HFF-Myc (cell line): Measurements from ENCODE around the gene B3GLCT.

ENCODE experiments used
- DNase-seq: peaks from one replicate; pipeline ENCODE4 v3.0.0-alpha.2; 2011; ENCODE audit warnings: low read depth; ENCODE audit errors: extremely low read depth
- H3K4me3 ChIP-seq: replicated peaks from 2 replicates; pipeline ENCODE4 v1.5.1; 2011; ENCODE audit warnings: low read depth, mild to moderate bottlenecking, control low read depth, low read length
- CTCF ChIP-seq: IDR thresholded peaks from 2 replicates; pipeline ENCODE4 v1.5.1; 2012; ENCODE audit warnings: mild to moderate bottlenecking, low read depth, low read length, control low read depth; ENCODE audit errors: missing control alignments

B3GLCT gene

DNA sequence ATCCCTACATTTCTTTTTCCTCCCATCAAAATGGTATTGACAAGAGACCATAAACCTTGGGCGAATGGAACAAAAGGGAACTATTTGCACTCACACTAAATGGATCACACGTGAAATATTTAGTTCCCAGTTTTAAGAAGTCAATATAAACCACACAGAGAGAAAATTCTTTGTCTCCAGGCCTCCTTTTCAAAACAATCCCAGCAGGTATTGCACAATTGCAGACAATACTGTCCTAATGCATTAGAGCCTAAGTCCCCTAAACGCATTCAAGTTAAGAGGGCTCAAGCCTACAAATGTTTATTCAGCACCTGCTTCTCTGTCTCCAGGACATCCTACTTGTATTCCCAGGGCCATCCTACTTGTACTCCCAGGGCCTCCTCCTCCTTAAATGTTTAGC is 1.3 kb upstream of the B3GLCT start:
- no peak for TF ChIP-seq CTCF
- DNase-seq: no peak
- no peak overlapping the region for H3K4me3 ChIP-seq

DNA sequence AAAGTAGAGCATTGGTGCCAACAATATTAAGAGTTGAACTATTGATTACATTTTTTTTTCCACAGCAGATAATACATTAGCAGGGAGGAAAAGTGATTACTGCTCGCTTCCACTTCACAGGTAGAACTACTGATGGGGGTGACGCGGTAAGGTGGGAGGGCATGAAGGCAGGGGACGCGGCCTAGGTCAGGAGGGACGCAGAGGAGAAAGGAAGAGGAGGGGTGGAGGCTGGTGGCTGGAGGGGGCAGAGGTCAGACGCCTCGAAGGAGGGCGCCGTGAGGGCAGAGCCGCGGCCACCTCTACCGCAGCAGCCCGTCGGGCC is 287 bp upstream of the B3GLCT start:
- DNase-seq: no peak
- H3K4me3 ChIP-seq: peak overlapping the region; percentile 57
- no peak for TF ChIP-seq CTCF

DNA sequence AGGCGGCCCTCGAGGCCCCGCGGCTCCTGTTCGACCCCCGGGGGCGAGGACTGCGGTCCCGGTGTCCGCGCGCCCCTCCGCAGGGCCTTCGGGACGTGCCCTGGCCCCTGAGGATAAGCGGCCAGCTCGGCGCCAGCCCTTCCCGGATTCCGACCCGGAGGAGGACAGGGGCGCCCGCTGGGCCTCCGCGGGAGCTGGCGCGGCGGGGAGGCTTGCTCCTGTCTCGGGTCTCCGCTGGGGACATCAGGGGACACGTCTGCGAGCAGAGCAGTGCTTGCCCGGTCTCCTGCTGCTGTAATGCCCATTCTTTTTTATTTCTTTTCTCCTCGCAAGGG is 829 bp downstream of the B3GLCT start:
- TF ChIP-seq CTCF: no peak
- DNase-seq: no peak
- H3K4me3 ChIP-seq: peak overlapping the region; percentile 57

GRCh38 chr13:31201341-31202031 is 1.7 kb downstream of the B3GLCT start:
- DNase-seq: no peak
- no peak for TF ChIP-seq CTCF
- peak overlapping the region; percentile 57 for H3K4me3 ChIP-seq

- no peak for DNase-seq
- TF ChIP-seq CTCF: no peak
- no peak overlapping the region for H3K4me3 ChIP-seq
Measured at GRCh38 chr13:31204592-31204991, 4.8 kb downstream of the B3GLCT start.

- TF ChIP-seq CTCF: no peak
- H3K4me3 ChIP-seq: no peak overlapping the region
- DNase-seq: no peak
Measured at GRCh38 chr13:31207661-31208552, 8.1 kb downstream of the B3GLCT start.
